PFSK-1 (cell line): Measurements from ENCODE around the gene TGM2.

ENCODE experiments used
- FOXP2 ChIP-seq: optimal IDR thresholded peaks from 2 replicates; pipeline ENCODE3; 2011; ENCODE audit warnings: borderline replicate concordance, control low read depth, inconsistent platforms; ENCODE audit not compliant: insufficient read depth; ENCODE audit errors: extremely low read length, extremely low read depth
- POLR2AphosphoS5 ChIP-seq: IDR thresholded peaks from 2 replicates; pipeline ENCODE4 v1.6.1; 2012; ENCODE audit warnings: low read depth, mild to moderate bottlenecking, control low read depth, low read length, moderate library complexity
- REST ChIP-seq, 2 experiments: IDR thresholded peaks; 2 replicates each; pipeline versions ENCODE4 v1.6.1 to v1.8.0; 2011 to 2012; ENCODE audit warnings: low read depth in 2 of 2, low read length in 2 of 2, control low read depth in 1 of 2, inconsistent platforms in 1 of 2, mild to moderate bottlenecking in 1 of 2, moderate library complexity in 1 of 2; ENCODE audit not compliant: insufficient read depth in 1 of 2
- SIN3A ChIP-seq: IDR thresholded peaks from 2 replicates; pipeline ENCODE4 v1.6.1; 2012; ENCODE audit warnings: mild to moderate bottlenecking, low read length, moderate library complexity, borderline replicate concordance; ENCODE audit not compliant: insufficient read depth
- TAF1 ChIP-seq: IDR thresholded peaks from 2 replicates; pipeline ENCODE4 v1.6.1; 2012; ENCODE audit warnings: low read length, control low read depth, borderline replicate concordance; ENCODE audit not compliant: insufficient read depth

DNA sequence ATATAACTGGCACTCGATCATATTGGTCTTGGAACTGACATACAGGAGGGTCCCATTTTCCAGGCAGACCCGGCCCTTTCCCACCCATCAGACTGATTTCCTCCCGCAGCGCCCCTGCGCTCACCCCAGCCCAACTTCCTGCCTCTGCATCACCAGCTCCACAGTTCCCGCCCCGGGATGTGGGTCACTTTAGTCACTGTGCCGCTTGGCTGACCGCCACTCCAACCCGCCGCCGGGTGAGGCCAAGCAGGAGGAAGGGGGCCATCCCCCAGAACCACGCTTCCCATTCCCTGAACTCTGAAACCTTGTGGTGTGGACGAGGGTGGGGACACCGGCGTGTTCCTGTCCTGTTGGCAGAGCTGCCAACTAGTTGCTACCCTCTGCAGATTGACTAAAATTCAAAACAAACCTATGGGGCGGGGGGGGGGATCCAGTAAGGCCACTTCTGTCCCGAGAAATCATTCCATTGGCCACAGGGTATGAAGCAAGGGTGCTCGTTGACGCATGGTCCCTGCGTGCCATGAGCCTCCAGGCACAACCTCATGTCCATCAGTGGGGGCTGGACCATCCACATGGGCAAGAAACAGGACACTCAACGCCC, 12.3 kb downstream of the TGM2 start:
- no peak for TF ChIP-seq SIN3A
- 0 out of 2 replicates have a peak, but pooled peaks have one; percentile 2 for TF ChIP-seq TAF1
- no peak for TF ChIP-seq REST (IDR thresholded peaks at IDR 0.05; ENCODE audit: insufficient read depth in 1 of 2, low read depth in 2 of 2, low read length in 2 of 2)
- no peak for TF ChIP-seq POLR2AphosphoS5
- TF ChIP-seq FOXP2: peak; percentile 82
